ENCODE data around the gene SBF1. TPM values are rescaled to one million over a fixed set of nuclear protein-coding genes. Genes with fewer than 3 reads are reported as not detected.
A peak's percentile ranks its signal among the peaks of the same experiment; 100 is the strongest.
"Not testable (repeated sequence)": the region's sequence is repeated elsewhere in the genome, so short reads cannot be mapped to it uniquely, and the experiment has no call there.

SBF1 gene
- total RNA-seq, 5 donors from 2014 or later (not counting 1 experiment from before 2014, with no cell fraction given), result 193 to 318 (median 308) TPM

DNA sequence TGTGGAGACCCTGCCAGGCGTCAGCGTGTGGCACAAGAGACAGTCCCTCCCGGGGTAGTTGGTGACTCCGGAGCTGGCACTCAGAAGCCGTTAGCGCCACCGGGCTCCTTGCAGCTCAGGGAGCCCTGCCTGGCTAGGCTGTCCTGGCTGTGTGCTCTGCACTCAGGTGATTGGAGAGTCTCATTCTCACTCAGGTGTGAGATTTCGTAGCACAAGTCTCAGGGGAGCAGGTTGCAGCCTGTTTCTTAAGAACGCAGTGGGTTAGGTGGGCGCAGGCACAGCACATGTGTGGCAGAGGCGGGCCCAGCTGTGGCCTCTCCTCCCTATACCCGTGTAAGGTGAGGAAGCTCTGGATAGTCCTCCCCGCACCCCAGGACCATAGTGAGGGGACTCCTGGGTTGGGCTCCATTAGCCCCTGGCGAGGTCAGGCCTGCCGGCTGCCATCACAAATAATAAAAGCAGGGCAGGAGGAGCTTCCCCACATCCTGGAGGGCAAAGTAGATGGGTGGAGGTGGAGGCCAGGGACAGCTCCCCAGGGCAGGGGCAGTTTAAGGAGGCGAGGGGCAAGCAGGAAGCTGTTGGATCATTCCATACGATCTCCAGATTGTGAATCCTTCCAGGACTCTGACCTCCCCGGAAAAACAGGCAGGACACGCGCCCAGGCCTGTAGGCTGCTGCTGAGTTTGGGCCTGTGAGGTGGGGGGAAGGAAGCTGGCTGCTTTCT, 39.4 kb downstream of the SBF1 start:
- peaks cover 20 to 80% of the 10 kb centered on the region in 2 donors for H3K36me3 ChIP-seq (ENCODE audit: control insufficient read depth in 2 of 2, extremely low read depth in 1 of 2, insufficient read depth in 1 of 2, low read length in 1 of 2)
- Mint-ChIP-seq H3K9me3 (no peaks in the 10 kb centered on the region), H3K4me3 (no peak overlapping the region), H3K27me3 (no peaks in the 10 kb centered on the region), H3K27ac (peak overlapping the region in 1 of 2 donors; percentile 4), H3K36me3 (peaks cover 20% of the 10 kb centered on the region), H3K4me1 (no peaks in the 10 kb centered on the region)
- 94% methylated on average over 8 of the region's 20 CpGs for WGBS (ENCODE audit: insufficient coverage)
- ChIA-PET POLR2A (no interaction called here), CTCF (interaction anchor here in 1 of 2 donors (0.6 kb wide), 1 partner anchor 22 kb away, joined by 5 read pairs; no protein-coding TSS in a partner anchor)
- no peaks in the 10 kb centered on the region for H3K4me1 ChIP-seq (ENCODE audit: control insufficient read depth in 1 of 2, extremely low read depth in 1 of 2, insufficient read depth in 2 of 2, low read length in 2 of 2)
- H3K27me3 ChIP-seq (replicated peaks in 1 of 2; ENCODE audit: control insufficient read depth in 2 of 2, extremely low read depth in 1 of 2, insufficient read depth in 2 of 2, low read length in 1 of 2), result no peaks in the 10 kb centered on the region
- H3K4me3 ChIP-seq (ENCODE audit: control insufficient read depth in 1 of 2, extremely low read depth in 1 of 2, low read length in 1 of 2), result no peak overlapping the region
- DNase-seq (no peak), ATAC-seq (replicated peaks in 1 of 4) (no peak)
- H3K9me3 ChIP-seq, result no peaks in the 10 kb centered on the region
- H3K27ac ChIP-seq (ENCODE audit: low read length), result no peak overlapping the region

DNA sequence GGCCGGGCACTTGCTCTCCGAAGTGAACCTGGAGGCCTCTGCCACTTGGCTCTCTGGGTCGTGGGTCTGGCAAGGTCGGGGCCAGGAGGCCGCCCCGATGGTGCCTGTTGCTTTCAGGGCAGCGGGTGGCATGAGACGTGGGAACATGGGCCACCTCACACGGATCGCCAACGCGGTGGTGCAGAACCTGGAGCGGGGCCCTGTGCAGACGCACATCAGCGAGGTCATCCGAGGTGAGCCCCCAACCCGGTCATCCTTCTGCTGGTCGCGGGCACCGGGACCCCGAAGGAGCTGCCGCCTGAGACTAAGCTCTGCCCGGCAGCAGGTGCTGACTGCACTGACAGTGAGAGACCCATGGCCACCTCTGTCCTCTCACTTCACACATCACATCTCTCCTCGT, 40.0 kb downstream of the SBF1 start:
- no peak for ATAC-seq (replicated peaks in 1 of 4)
- Mint-ChIP-seq H3K9me3 (no peaks in the 10 kb centered on the region), H3K27me3 (no peaks in the 10 kb centered on the region), H3K4me3 (no peak overlapping the region), H3K27ac (no peak overlapping the region), H3K4me1 (no peaks in the 10 kb centered on the region), H3K36me3 (peaks cover 25% of the 10 kb centered on the region)
- CTCF ChIA-PET, result no interaction called here
- Histone ChIP-seq H3K9me3 (no peaks in the 10 kb centered on the region), H3K4me3 (ENCODE audit: control insufficient read depth in 1 of 2, extremely low read depth in 1 of 2, low read length in 1 of 2) (no peak overlapping the region), H3K36me3 (ENCODE audit: control insufficient read depth in 2 of 2, extremely low read depth in 1 of 2, insufficient read depth in 1 of 2, low read length in 1 of 2) (peaks cover 22 to 80% of the 10 kb centered on the region in 2 donors), H3K27me3 (replicated peaks in 1 of 2; ENCODE audit: control insufficient read depth in 2 of 2, extremely low read depth in 1 of 2, insufficient read depth in 2 of 2, low read length in 1 of 2) (no peaks in the 10 kb centered on the region), H3K27ac (ENCODE audit: low read length) (no peak overlapping the region), H3K4me1 (ENCODE audit: control insufficient read depth in 1 of 2, extremely low read depth in 1 of 2, insufficient read depth in 2 of 2, low read length in 2 of 2) (no peaks in the 10 kb centered on the region)
- DNase-seq, result no peak
- WGBS (ENCODE audit: insufficient coverage), result 96% methylated on average over 23 of the region's 24 CpGs
- POLR2A ChIA-PET, result no interaction called here

DNA sequence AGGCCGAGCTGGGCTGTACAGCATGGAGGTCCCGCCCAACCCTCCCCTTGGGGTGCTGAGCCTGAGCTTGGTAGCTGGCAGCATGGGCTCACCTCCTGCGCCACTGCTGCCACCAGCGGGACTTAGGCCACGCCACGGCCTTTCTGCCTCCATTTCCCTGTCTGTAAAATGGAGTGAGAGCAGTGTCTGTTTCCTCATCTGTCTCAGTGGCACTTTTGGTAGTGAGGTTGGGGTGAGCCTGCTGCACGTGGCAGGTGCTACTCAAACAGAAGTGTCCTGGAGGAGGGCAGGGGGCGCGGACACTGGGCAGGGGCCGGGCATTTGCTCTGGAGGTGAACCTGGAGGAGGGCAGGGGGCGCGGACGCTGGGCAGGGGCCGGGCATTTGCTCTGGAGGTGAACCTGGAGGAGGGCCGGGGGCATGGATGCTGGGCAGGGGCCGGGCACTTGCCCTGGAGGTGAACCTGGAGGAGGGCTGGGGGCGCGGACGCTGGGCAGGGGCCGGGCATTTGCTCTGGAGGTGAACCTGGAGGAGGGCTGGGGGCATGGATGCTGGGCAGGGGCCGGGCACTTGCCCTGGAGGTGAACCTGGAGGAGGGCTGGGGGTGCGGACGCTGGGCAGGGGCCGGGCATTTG, 41.8 kb downstream of the SBF1 start:
- H3K36me3 ChIP-seq (ENCODE audit: control insufficient read depth in 2 of 2, extremely low read depth in 1 of 2, insufficient read depth in 1 of 2, low read length in 1 of 2), result peaks cover 25 to 76% of the 10 kb centered on the region in 2 donors
- H3K4me1 Mint-ChIP-seq; H3K27me3 Mint-ChIP-seq; POLR2A ChIA-PET; H3K27me3 ChIP-seq (replicated peaks in 1 of 2; ENCODE audit: control insufficient read depth in 2 of 2, extremely low read depth in 1 of 2, insufficient read depth in 2 of 2, low read length in 1 of 2); CTCF ChIA-PET; DNase-seq; H3K9me3 Mint-ChIP-seq; H3K4me3 ChIP-seq (ENCODE audit: control insufficient read depth in 1 of 2, extremely low read depth in 1 of 2, low read length in 1 of 2); H3K27ac Mint-ChIP-seq; H3K4me3 Mint-ChIP-seq; H3K4me1 ChIP-seq (ENCODE audit: control insufficient read depth in 1 of 2, extremely low read depth in 1 of 2, insufficient read depth in 2 of 2, low read length in 2 of 2); H3K27ac ChIP-seq (ENCODE audit: low read length); ATAC-seq (replicated peaks in 1 of 4); H3K9me3 ChIP-seq: not testable (repeated sequence)
- 90% methylated on average over 5 of the region's 24 CpGs for WGBS (ENCODE audit: insufficient coverage)
- H3K36me3 Mint-ChIP-seq, result peaks cover 37% of the 10 kb centered on the region

DNA sequence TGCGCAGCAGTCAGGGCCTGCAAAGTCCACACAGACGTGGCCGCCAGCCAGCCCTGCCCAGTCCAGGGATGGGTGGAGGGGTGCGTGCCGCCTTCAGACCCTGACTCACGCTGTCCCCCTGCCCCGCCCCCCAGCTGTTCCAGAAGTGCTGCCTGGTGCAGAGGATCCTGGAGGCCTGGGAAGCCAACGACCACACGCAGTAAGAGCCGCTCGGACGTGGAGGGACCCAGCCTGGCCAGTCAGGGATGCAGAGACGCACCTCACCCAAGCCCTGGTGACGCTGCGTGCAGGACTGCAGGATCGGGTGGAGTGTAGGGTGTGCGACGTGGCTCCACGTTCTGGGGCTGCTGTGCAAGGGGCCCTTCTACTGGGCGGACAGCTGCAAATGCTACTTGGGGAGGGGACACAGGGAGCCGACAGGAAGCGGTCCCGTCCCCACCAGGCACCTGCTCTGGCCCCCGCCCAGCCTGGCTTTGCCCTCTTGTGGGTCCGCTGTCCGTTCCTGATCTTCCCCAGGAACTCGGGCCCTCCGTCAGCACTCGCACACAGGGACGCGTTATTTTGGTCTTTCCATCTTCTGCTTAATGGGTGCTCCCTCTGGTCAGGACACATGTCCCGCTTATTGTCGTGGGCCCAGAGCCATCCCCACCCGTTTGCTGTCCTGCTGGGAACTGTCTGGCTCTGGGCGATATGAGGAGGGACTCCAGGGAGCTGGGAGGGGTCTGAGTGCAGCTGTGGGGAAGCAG, 42.5 kb downstream of the SBF1 start:
- Mint-ChIP-seq H3K27ac (no peak overlapping the region), H3K4me3 (no peak overlapping the region), H3K36me3 (peaks cover 38% of the 10 kb centered on the region), H3K27me3 (no peaks in the 10 kb centered on the region), H3K4me1 (no peaks in the 10 kb centered on the region), H3K9me3 (no peaks in the 10 kb centered on the region)
- Histone ChIP-seq H3K9me3 (no peaks in the 10 kb centered on the region), H3K4me1 (ENCODE audit: control insufficient read depth in 1 of 2, extremely low read depth in 1 of 2, insufficient read depth in 2 of 2, low read length in 2 of 2) (no peaks in the 10 kb centered on the region), H3K27ac (ENCODE audit: low read length) (no peak overlapping the region), H3K36me3 (ENCODE audit: control insufficient read depth in 2 of 2, extremely low read depth in 1 of 2, insufficient read depth in 1 of 2, low read length in 1 of 2) (peaks cover 25 to 74% of the 10 kb centered on the region in 2 donors), H3K4me3 (ENCODE audit: control insufficient read depth in 1 of 2, extremely low read depth in 1 of 2, low read length in 1 of 2) (no peak overlapping the region), H3K27me3 (replicated peaks in 1 of 2; ENCODE audit: control insufficient read depth in 2 of 2, extremely low read depth in 1 of 2, insufficient read depth in 2 of 2, low read length in 1 of 2) (no peaks in the 10 kb centered on the region)
- WGBS (ENCODE audit: insufficient coverage), result 97% methylated on average over 35 of the region's 35 CpGs
- ATAC-seq (replicated peaks in 1 of 4) (no peak), DNase-seq (no peak)
- ChIA-PET POLR2A (no interaction called here), CTCF (no interaction called here)

DNA sequence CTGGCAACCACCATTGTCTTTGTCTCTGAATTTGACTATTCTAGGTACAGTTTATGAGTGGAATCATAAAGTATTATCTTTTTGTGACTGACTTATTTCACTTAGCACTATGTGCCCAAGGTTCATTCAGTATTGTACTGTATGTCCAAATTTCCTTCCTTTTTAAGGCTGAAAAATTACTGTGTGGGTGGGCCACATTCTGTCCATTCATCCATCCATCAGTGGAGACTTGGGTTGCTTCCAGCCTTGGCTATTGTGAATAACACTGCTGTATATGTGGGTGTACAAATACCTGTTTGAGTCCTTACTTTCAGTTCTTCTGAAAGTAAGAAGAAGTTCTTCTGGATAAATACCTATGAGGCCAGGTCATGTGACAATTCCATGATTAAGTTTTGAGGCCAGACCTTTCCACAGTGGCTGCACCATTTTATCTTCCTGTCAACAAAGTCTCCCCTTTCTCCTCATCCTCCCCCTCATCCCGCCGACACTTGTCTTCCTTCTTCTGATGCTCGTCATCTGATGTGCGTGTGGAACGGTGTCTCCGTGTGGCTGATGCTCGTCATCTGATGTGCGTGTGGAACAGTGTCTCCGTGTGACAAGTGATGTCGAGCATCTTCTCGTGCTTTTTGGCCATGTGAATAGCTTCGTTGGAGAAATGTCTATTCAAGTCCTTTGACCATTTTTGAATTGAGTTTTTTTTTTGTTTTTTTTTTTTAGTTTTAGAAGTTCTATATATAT, 49.5 kb downstream of the SBF1 start:
- WGBS (ENCODE audit: insufficient coverage), result 92% methylated on average over 5 of the region's 12 CpGs
- ChIA-PET POLR2A (interaction anchor here in 1 of 2 donors (0.6 kb wide), 1 partner anchor 10 kb away, joined by 3 read pairs; no protein-coding TSS in a partner anchor), CTCF (no interaction called here)
- H3K4me1 ChIP-seq (ENCODE audit: control insufficient read depth in 1 of 2, extremely low read depth in 1 of 2, insufficient read depth in 2 of 2, low read length in 2 of 2), result no peaks in the 10 kb centered on the region
- no peak for ATAC-seq (replicated peaks in 1 of 4)
- H3K4me3 Mint-ChIP-seq, result no peak overlapping the region
- peaks cover 44% of the 10 kb centered on the region for H3K36me3 Mint-ChIP-seq
- no peak overlapping the region for H3K4me3 ChIP-seq (ENCODE audit: control insufficient read depth in 1 of 2, extremely low read depth in 1 of 2, low read length in 1 of 2)
- no peak for DNase-seq
- H3K27ac Mint-ChIP-seq, result peak overlapping the region in 1 of 2 donors; percentile 60
- no peaks in the 10 kb centered on the region for H3K9me3 ChIP-seq
- H3K27me3 ChIP-seq (replicated peaks in 1 of 2; ENCODE audit: control insufficient read depth in 2 of 2, extremely low read depth in 1 of 2, insufficient read depth in 2 of 2, low read length in 1 of 2), result no peaks in the 10 kb centered on the region
- H3K36me3 ChIP-seq (ENCODE audit: control insufficient read depth in 2 of 2, extremely low read depth in 1 of 2, insufficient read depth in 1 of 2, low read length in 1 of 2), result peaks cover 9 to 74% of the 10 kb centered on the region in 2 donors
- peaks cover 0 to 5% (median 2%) of the 10 kb centered on the region in 3 donors for H3K4me1 Mint-ChIP-seq
- no peak overlapping the region for H3K27ac ChIP-seq (ENCODE audit: low read length)
- H3K9me3 Mint-ChIP-seq, result no peaks in the 10 kb centered on the region
- no peaks in the 10 kb centered on the region for H3K27me3 Mint-ChIP-seq

DNA sequence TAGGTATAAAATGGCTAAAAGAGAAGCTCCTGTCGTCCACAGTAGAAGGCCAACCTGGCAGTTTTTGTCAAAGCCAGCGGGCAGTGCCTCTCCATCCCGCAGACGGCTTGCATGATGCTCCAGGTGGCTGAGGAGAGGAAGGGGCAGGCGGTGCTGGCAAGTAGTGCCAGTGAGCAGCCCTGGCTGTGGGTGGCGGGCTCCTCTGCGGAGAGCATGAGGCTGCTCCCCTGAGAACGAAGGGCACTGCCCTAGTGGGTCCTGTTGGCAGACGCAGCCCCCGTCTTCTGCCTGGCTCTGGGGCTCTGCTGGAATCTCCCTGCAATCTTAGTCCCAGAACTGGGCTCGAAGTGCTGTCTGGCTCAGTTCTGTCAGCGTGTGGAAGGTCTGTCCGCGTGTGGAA, 50.9 kb downstream of the SBF1 start:
- no peaks in the 10 kb centered on the region for H3K9me3 ChIP-seq
- ATAC-seq (replicated peaks in 1 of 4) (no peak), DNase-seq (no peak)
- POLR2A ChIA-PET, result no interaction called here
- H3K27me3 Mint-ChIP-seq, result no peaks in the 10 kb centered on the region
- H3K36me3 Mint-ChIP-seq, result peaks cover 46% of the 10 kb centered on the region
- no peak overlapping the region for H3K4me3 ChIP-seq (ENCODE audit: control insufficient read depth in 1 of 2, extremely low read depth in 1 of 2, low read length in 1 of 2)
- no peaks in the 10 kb centered on the region for H3K9me3 Mint-ChIP-seq
- no peak overlapping the region for H3K4me3 Mint-ChIP-seq
- H3K4me1 Mint-ChIP-seq, result peaks cover 0 to 5% (median 2%) of the 10 kb centered on the region in 3 donors
- H3K36me3 ChIP-seq (ENCODE audit: control insufficient read depth in 2 of 2, extremely low read depth in 1 of 2, insufficient read depth in 1 of 2, low read length in 1 of 2), result peaks cover 15 to 77% of the 10 kb centered on the region in 2 donors
- H3K27ac ChIP-seq (ENCODE audit: low read length), result no peak overlapping the region
- no peaks in the 10 kb centered on the region for H3K4me1 ChIP-seq (ENCODE audit: control insufficient read depth in 1 of 2, extremely low read depth in 1 of 2, insufficient read depth in 2 of 2, low read length in 2 of 2)
- no peak overlapping the region for H3K27ac Mint-ChIP-seq
- CTCF ChIA-PET, result no interaction called here
- H3K27me3 ChIP-seq (replicated peaks in 1 of 2; ENCODE audit: control insufficient read depth in 2 of 2, extremely low read depth in 1 of 2, insufficient read depth in 2 of 2, low read length in 1 of 2), result no peaks in the 10 kb centered on the region
- WGBS (ENCODE audit: insufficient coverage), result 96% methylated on average over 14 of the region's 14 CpGs
